Measurements from ENCODE around the gene CAND1.

Gene CAND1

GRCh38 chr12:67302162-67302561 is 33.0 kb downstream of the CAND1 start:
- no peak for TF ChIP-seq CTCF (IDR thresholded peaks at IDR 0.05; ENCODE audit: low read depth, low read length)
- Histone ChIP-seq H3K36me3 (peaks cover 83% of the 10 kb centered on the region), H3K4me3 (ENCODE audit: low read depth, low read length) (no peak overlapping the region), H3K4me1 (no peaks in the 10 kb centered on the region), H3K27me3 (no peaks in the 10 kb centered on the region), H3K9me3 (no peaks in the 10 kb centered on the region)
- DNase-seq = no peak

DNA sequence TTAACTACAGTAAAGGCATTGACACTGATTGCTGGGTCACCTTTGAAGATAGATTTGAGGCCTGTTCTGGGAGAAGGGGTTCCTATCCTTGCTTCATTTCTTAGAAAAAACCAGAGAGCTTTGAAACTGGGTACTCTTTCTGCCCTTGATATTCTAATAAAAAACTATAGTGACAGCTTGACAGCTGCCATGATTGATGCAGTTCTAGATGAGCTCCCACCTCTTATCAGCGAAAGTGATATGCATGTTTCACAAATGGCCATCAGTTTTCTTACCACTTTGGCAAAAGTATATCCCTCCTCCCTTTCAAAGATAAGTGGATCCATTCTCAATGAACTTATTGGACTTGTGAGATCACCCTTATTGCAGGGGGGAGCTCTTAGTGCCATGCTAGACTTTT is 36.4 kb downstream of the CAND1 start:
- H3K36me3 ChIP-seq = peaks cover 84% of the 10 kb centered on the region
- no peaks in the 10 kb centered on the region for H3K27me3 ChIP-seq
- H3K4me3 ChIP-seq (ENCODE audit: low read depth, low read length) = no peak overlapping the region
- H3K4me1 ChIP-seq = no peaks in the 10 kb centered on the region
- no peak for TF ChIP-seq CTCF (IDR thresholded peaks at IDR 0.05; ENCODE audit: low read depth, low read length)
- no peak for DNase-seq
- no peaks in the 10 kb centered on the region for H3K9me3 ChIP-seq

- peaks cover 88% of the 10 kb centered on the region for H3K36me3 ChIP-seq
- TF ChIP-seq CTCF (IDR thresholded peaks at IDR 0.05; ENCODE audit: low read depth, low read length) = no peak
- H3K9me3 ChIP-seq = no peaks in the 10 kb centered on the region
- H3K4me1 ChIP-seq = no peaks in the 10 kb centered on the region
- DNase-seq = no peak
- H3K4me3 ChIP-seq (ENCODE audit: low read depth, low read length) = no peak overlapping the region
- no peaks in the 10 kb centered on the region for H3K27me3 ChIP-seq
These were observed 37.6 kb downstream of the CAND1 start for GRCh38 chr12:67306712-67307111.

DNA sequence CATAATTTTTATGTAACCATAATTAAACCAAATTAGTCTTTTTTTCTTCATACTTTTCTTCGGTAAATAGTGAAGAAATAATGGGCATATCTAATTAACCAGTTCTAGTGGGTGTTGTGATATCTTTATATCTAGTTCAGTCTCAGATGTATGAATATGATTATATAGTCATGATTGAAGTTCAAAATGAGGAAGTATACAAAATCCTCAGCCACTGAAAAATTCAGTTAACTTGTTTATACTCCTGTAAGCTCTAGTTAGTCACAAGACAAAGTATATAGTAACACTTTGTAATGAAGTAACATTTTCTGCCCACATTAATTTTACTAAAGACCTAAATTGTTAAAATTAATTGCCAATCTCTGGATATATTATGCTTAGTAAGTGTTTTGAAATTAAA is 46.5 kb downstream of the CAND1 start:
- Histone ChIP-seq H3K36me3 (peaks cover 42% of the 10 kb centered on the region), H3K4me1 (no peaks in the 10 kb centered on the region), H3K9me3 (no peaks in the 10 kb centered on the region), H3K27me3 (no peaks in the 10 kb centered on the region), H3K4me3 (ENCODE audit: low read depth, low read length) (no peak overlapping the region)
- no peak for DNase-seq
- no peak for TF ChIP-seq CTCF (IDR thresholded peaks at IDR 0.05; ENCODE audit: low read depth, low read length)

- H3K36me3 ChIP-seq = peaks cover 16% of the 10 kb centered on the region
- H3K9me3 ChIP-seq = no peaks in the 10 kb centered on the region
These were observed 49.6 kb downstream of the CAND1 start for GRCh38 chr12:67318786-67319185.

GRCh38 chr12:67319936-67320335 is 50.8 kb downstream of the CAND1 start:
- Histone ChIP-seq H3K4me1 (no peaks in the 10 kb centered on the region), H3K4me3 (ENCODE audit: low read depth, low read length) (no peak overlapping the region), H3K9me3 (no peaks in the 10 kb centered on the region), H3K27me3 (no peaks in the 10 kb centered on the region), H3K36me3 (peaks cover 6% of the 10 kb centered on the region)
- no peak for DNase-seq
- no peak for TF ChIP-seq CTCF (IDR thresholded peaks at IDR 0.05; ENCODE audit: low read depth, low read length)

More at GRCh38 chr12:67318786-67319185, 49.6 kb downstream of the CAND1 start:
- DNase-seq = no peak
- no peak overlapping the region for H3K4me3 ChIP-seq (ENCODE audit: low read depth, low read length)
- no peak for TF ChIP-seq CTCF (IDR thresholded peaks at IDR 0.05; ENCODE audit: low read depth, low read length)
- no peaks in the 10 kb centered on the region for H3K4me1 ChIP-seq
- H3K27me3 ChIP-seq = no peaks in the 10 kb centered on the region

Data from BE2C (cell line).